ENCODE measurements around the gene RYR1. TPM values are rescaled to one million over a fixed set of nuclear protein-coding genes. Genes with fewer than 3 reads are reported as not detected.

The RYR1 gene
- total and polyA plus RNA-seq, 2 of the 8 experiments (the other 6 are each of a cell fraction or from before 2014, with no cell fraction given), result 5.8 to 11.8 TPM

DNA sequence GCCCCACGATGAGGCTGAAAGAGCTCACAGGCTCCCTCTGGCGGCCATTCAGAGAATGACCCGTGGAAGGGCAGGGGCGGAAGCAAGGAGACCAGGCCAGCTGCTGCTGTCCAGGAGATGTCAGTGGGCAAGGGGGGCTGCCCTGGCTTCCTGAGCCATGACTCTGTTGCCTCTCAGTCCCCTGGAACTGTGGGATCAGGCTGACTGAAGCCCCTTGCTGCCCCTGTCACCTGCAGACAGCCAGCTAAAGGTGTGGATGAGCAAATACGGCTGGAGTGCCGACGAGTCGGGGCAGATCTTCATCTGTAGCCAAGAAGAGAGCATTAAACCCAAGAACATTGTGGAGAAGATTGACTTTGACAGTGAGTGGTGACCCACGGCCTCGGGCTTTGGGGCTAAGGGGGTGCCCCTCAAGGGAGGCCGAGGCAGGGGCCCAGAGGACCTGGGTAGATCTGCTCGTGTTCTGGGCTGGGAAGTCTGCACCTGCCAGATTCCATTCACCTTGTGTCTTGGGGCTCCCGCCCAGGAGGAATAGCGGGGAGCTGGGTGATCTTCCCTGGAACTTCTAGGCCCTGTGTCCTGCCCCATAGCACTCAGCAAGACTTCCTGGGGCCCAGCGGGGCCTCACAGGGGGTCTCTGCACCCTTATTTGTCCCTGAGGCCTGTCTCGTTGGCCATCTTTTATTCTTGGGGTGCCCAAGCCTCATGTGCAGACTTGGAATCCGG is 201.4 kb downstream of the RYR1 start:
- H3K9ac ChIP-seq (replicated peaks in 1 of 4; ENCODE audit: extremely low read depth in 1 of 4, low read depth in 3 of 4, low read length in 3 of 4), result no peak overlapping the region
- TF ChIP-seq POLR2AphosphoS5 (IDR thresholded peaks at IDR 0.05; ENCODE audit: low read depth, low read length), result peak; percentile 12; the same call in 1 of the 2 replicates
- TF ChIP-seq, protein P1, sequence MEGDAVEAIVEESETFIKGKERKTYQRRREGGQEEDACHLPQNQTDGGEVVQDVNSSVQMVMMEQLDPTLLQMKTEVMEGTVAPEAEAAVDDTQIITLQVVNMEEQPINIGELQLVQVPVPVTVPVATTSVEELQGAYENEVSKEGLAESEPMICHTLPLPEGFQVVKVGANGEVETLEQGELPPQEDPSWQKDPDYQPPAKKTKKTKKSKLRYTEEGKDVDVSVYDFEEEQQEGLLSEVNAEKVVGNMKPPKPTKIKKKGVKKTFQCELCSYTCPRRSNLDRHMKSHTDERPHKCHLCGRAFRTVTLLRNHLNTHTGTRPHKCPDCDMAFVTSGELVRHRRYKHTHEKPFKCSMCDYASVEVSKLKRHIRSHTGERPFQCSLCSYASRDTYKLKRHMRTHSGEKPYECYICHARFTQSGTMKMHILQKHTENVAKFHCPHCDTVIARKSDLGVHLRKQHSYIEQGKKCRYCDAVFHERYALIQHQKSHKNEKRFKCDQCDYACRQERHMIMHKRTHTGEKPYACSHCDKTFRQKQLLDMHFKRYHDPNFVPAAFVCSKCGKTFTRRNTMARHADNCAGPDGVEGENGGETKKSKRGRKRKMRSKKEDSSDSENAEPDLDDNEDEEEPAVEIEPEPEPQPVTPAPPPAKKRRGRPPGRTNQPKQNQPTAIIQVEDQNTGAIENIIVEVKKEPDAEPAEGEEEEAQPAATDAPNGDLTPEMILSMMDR (IDR thresholded peaks at IDR 0.05; ENCODE audit: control extremely low read depth in 1 of 3, insufficient read depth in 1 of 3, low read depth in 1 of 3, low read length in 3 of 3), result peak; percentile 87 to 91 (median 90)
- TF ChIP-seq SIN3A (conservative IDR thresholded peaks at IDR 0.05 in 1 of 2, IDR thresholded peaks at IDR 0.05 in 1 of 2; ENCODE audit: low read depth in 1 of 2, low read length in 2 of 2), result peak in 1 of 2 experiments; percentile 61; a peak in 1 of 4 replicates
- TF ChIP-seq RAD21 (IDR thresholded peaks at IDR 0.05 in 1 of 2, conservative IDR thresholded peaks at IDR 0.05 in 1 of 2; ENCODE audit: low read depth in 2 of 2, low read length in 2 of 2), result peak; percentile 57 to 70
- no peak for TF ChIP-seq BCL11A (IDR thresholded peaks at IDR 0.05; ENCODE audit: low read depth in 2 of 2, low read length in 2 of 2)
- no peak for TF ChIP-seq ATF2 (IDR thresholded peaks at IDR 0.05; ENCODE audit: low read length)

More for the DNA sequence above, 201.4 kb downstream of the RYR1 start:
- Histone ChIP-seq H3K79me2 (ENCODE audit: control insufficient read depth in 1 of 2, insufficient read depth in 2 of 2, low read length in 2 of 2) (no peaks in the 10 kb centered on the region), H3K4me2 (ENCODE audit: insufficient read depth in 1 of 2, low read depth in 2 of 2, low read length in 2 of 2) (no peak overlapping the region), H3K56ac (replicated peaks; ENCODE audit: insufficient read length, low read depth, low read length) (no peak overlapping the region), H2BK15ac (ENCODE audit: low read length) (no peak overlapping the region), H2BK5ac (ENCODE audit: low read depth, low read length) (peak overlapping the region; percentile 44; the same call in 1 of the 2 replicates), H3K23ac (ENCODE audit: insufficient read length) (no peak overlapping the region), H3K4me1 (replicated peaks in 1 of 4; ENCODE audit: control insufficient read depth in 3 of 4, insufficient read depth in 4 of 4, low read length in 3 of 4) (no peaks in the 10 kb centered on the region; a peak in 2 of 7 replicates), H3K27ac (ENCODE audit: low read depth, low read length) (no peak overlapping the region), H4K5ac (ENCODE audit: insufficient read length, low read depth, low read length) (no peak overlapping the region), H4K8ac (ENCODE audit: extremely low read depth, insufficient read depth, low read length) (no peak overlapping the region), H2BK20ac (ENCODE audit: low read length) (no peak overlapping the region), H2BK12ac (ENCODE audit: low read depth, low read length) (no peak overlapping the region), H4K20me1 (replicated peaks in 1 of 2; ENCODE audit: control insufficient read depth in 1 of 2, insufficient read depth in 2 of 2, low read length in 2 of 2) (no peaks in the 10 kb centered on the region), H3K4me3 (ENCODE audit: extremely low read depth in 1 of 4, insufficient read depth in 2 of 4, low read depth in 3 of 4, low read length in 4 of 4) (no peak overlapping the region), H3K23me2 (ENCODE audit: low read depth, low read length) (no peaks in the 10 kb centered on the region), H3K79me1 (ENCODE audit: low read depth, low read length) (no peaks in the 10 kb centered on the region), H2BK120ac (replicated peaks; ENCODE audit: low read depth, low read length) (no peak overlapping the region), H3K4ac (replicated peaks; ENCODE audit: insufficient read length, low read depth, low read length) (no peak overlapping the region), H2AFZ (ENCODE audit: low read length) (no peak overlapping the region), H2AK5ac (ENCODE audit: low read depth, low read length) (no peak overlapping the region), H3K9me3 (ENCODE audit: insufficient read depth in 2 of 2, low read depth in 1 of 2, low read length in 1 of 2) (no peaks in the 10 kb centered on the region), H3K14ac (ENCODE audit: insufficient read length) (no peak overlapping the region), H3K18ac (ENCODE audit: extremely low read depth, low read length) (no peak overlapping the region), H4K91ac (replicated peaks; ENCODE audit: insufficient read length, low read length) (no peak overlapping the region), H3K27me3 (replicated peaks in 1 of 4; ENCODE audit: control insufficient read depth in 3 of 4, extremely low read depth in 1 of 4, insufficient read depth in 3 of 4, low read length in 3 of 4) (no peaks in the 10 kb centered on the region), H3K36me3 (ENCODE audit: control insufficient read depth in 2 of 4, insufficient read depth in 4 of 4, low read length in 3 of 4) (peaks cover 2 to 26% (median 10%) of the 10 kb centered on the region in 4 experiments; a peak in 6 of 8 replicates)
- CTCF ChIA-PET (ENCODE audit: partially characterized antibody), result interaction anchor here (0.6 to 6.3 kb wide), 53 partner anchors 9 to 1955 kb away, joined by 3 to 62 read pairs (median 4); partner anchors contain the start of genes ACTN4, EIF3K, FAM98C and MAP4K1
- DNase-seq (ENCODE audit: low read depth in 1 of 2, low spot score in 2 of 2), result peak in 1 of 2 experiments; percentile 95
- 70% methylated on average over 17 of the region's 17 CpGs; no CpG with 5 or more reads in 1 of the 2 experiments for WGBS, 2 experiments (ENCODE audit: extremely low coverage in 1 of 2, insufficient coverage in 1 of 2, insufficient read length in 1 of 2, insufficient replicate concordance in 2 of 2, low coverage in 1 of 2, low lambda C conversion rate in 2 of 2, missing lambda C conversion rate in 1 of 2)
- FAIRE-seq, result no peak
- POLR2A ChIA-PET (ENCODE audit: partially characterized antibody), result interaction anchor here (0.6 to 2.7 kb wide), 20 partner anchors 10 to 802 kb away, joined by 3 to 10 read pairs (median 4); partner anchors contain the start of genes ACTN4, MAP4K1 and NFKBIB
